Thoracic aorta endothelial cell (primary cell): ENCODE data around the gene BATF3. TPM values are rescaled to one million over a fixed set of nuclear protein-coding genes. Genes with fewer than 3 reads are reported as not detected.

Experiments used
- total RNA-seq: library from RNA; depleted of rRNA; stranded (reverse); fragments of >200 nt; gene quantifications from 2 replicates; pipeline ENCODE4 v1.2.3, GENCODE V29; 2012

Gene BATF3
- 0.65 and 1.2 TPM in 2 replicates for total RNA-seq

GRCh38 chr1:212699625-212700222, at the start of gene BATF3:
Gene BATF3, minus strand, starts transcription at chr1:212699840. Its CDS starts 78 bp downstream, at chr1:212699762.

Other genes with a start within 250 kb of the BATF3 start
- gene ATF3, start 91.1 kb downstream of the BATF3 start, total RNA-seq: 1.4 and 2.4 TPM in 2 replicates
- gene NSL1, start 91.9 kb upstream of the BATF3 start, total RNA-seq: 41.3 and 48.1 TPM in 2 replicates
- gene TATDN3, start 92.1 kb upstream of the BATF3 start, total RNA-seq: 12.2 and 15.4 TPM in 2 replicates
- gene SPATA45, start 147.8 kb upstream of the BATF3 start, total RNA-seq: not detected in 2 replicates
- gene FLVCR1, start 158.4 kb upstream of the BATF3 start, total RNA-seq: 10.1 and 13.1 TPM in 2 replicates